Tibial nerve (tissue), 4 donors: ENCODE measurements around the gene SESN2. TPM values are rescaled to one million over a fixed set of nuclear protein-coding genes. Genes with fewer than 3 reads are reported as not detected.

Experiments
- DNase-seq, 2 donors: peaks; one replicate each; pipeline ENCODE4 v3.0.0-alpha.2; 2019; ENCODE audit warnings: low spot score in 2 of 2
- H3K27ac ChIP-seq, 4 donors: fragments of 200-600 bp; sonication (generic) in 3 of 4; one replicate each; pipeline ENCODE4 v1.5.1; 2017 to 2019; ENCODE audit warnings: mild to moderate bottlenecking in 1 of 4
- H3K27me3 ChIP-seq, 2 donors: fragments of 200-600 bp; sonication (generic) in 1 of 2; one replicate each; pipeline versions ENCODE4 v1.5.1 to v1.6.0; 2017 to 2019
- H3K36me3 ChIP-seq, 3 donors: fragments of 200-600 bp; sonication (generic); one replicate each; pipeline ENCODE4 v1.5.1; 2018 to 2019
- H3K4me1 ChIP-seq, 4 donors: fragments of 200-600 bp; sonication (generic) in 3 of 4; one replicate each; pipeline ENCODE4 v1.5.1; 2017 to 2019
- H3K4me3 ChIP-seq, 4 donors: fragments of 200-600 bp; sonication (generic) in 3 of 4; one replicate each; pipeline ENCODE4 v1.5.1; 2017 to 2019; ENCODE audit warnings: mild to moderate bottlenecking in 1 of 4, moderate library complexity in 1 of 4
- H3K9me3 ChIP-seq, 4 donors: fragments of 200-600 bp; sonication (generic) in 3 of 4; one replicate each; pipeline ENCODE4 v1.5.1; 2017 to 2019
- CTCF ChIP-seq, 5 experiments: fragments of 200-600 bp in 3 of 5; fragments of 450-650 bp in 2 of 5; sonication (generic) in 3 of 5; IDR thresholded peaks; one replicate each; pipeline ENCODE4 v1.5.1; 2016 to 2019; ENCODE audit warnings: antibody characterized with exemption in 5 of 5, mild to moderate bottlenecking in 3 of 5, moderate library complexity in 2 of 5
- EP300 ChIP-seq, 2 donors: sonication (generic); formaldehyde crosslinking; IDR thresholded peaks; one replicate each; pipeline ENCODE4 v1.6.1; 2017; ENCODE audit warnings: antibody characterized with exemption in 2 of 2, mild to moderate bottlenecking in 1 of 2
- POLR2A ChIP-seq, 2 donors: fragments of 450-650 bp; IDR thresholded peaks; one replicate each; pipeline ENCODE4 v1.6.1; 2017; ENCODE audit warnings: antibody characterized with exemption in 2 of 2, mild to moderate bottlenecking in 2 of 2, moderate library complexity in 2 of 2
- WGBS, 2 donors: methylation state at CpG; one replicate each; pipeline ENCODE4 v1.1.5; 2018; 5-methylcytosine and 5-hydroxymethylcytosine counted together
- total RNA-seq, 4 donors: library from RNA; depleted of rRNA; stranded (reverse); fragments of >200 nt; gene quantifications; one replicate each; pipeline ENCODE4 v1.1.0, GENCODE V29; 2016

Gene SESN2
- total RNA-seq, 4 donors from 2014 or later, result 6.9 to 16.2 (median 8.9) TPM

GRCh38 chr1:28246427-28246832 is 12.9 kb upstream of the SESN2 start:
- Histone ChIP-seq H3K4me3 (peak overlapping the region; percentile 35 to 79 (median 73)), H3K36me3 (no peaks in the 10 kb centered on the region), H3K4me1 (peaks cover 0 to 52% (median 20%) of the 10 kb centered on the region in 4 donors), H3K27me3 (no peaks in the 10 kb centered on the region), H3K27ac (peak overlapping the region in 3 of 4 donors; percentile 84 to 93 (median 87)), H3K9me3 (no peaks in the 10 kb centered on the region)
- 9% methylated on average over 11 of the region's 11 CpGs for WGBS, 2 donors
- DNase-seq, result no peak
- TF ChIP-seq POLR2A (IDR thresholded peaks at IDR 0.05) (no peak), EP300 (IDR thresholded peaks at IDR 0.05) (no peak), CTCF (IDR thresholded peaks at IDR 0.05) (no peak)

GRCh38 chr1:28247612-28248272 is 11.6 kb upstream of the SESN2 start:
- DNase-seq, result no peak
- Histone ChIP-seq H3K9me3 (no peaks in the 10 kb centered on the region), H3K4me1 (peaks cover 0 to 54% (median 22%) of the 10 kb centered on the region in 4 donors), H3K36me3 (no peaks in the 10 kb centered on the region), H3K27me3 (no peaks in the 10 kb centered on the region), H3K27ac (peak overlapping the region; percentile 84 to 93 (median 85)), H3K4me3 (peak overlapping the region; percentile 10 to 79 (median 30))
- 54 to 56% methylated on average over 11 of the region's 11 CpGs for WGBS, 2 donors
- TF ChIP-seq POLR2A (IDR thresholded peaks at IDR 0.05) (no peak), EP300 (IDR thresholded peaks at IDR 0.05) (no peak), CTCF (IDR thresholded peaks at IDR 0.05) (no peak)

DNA sequence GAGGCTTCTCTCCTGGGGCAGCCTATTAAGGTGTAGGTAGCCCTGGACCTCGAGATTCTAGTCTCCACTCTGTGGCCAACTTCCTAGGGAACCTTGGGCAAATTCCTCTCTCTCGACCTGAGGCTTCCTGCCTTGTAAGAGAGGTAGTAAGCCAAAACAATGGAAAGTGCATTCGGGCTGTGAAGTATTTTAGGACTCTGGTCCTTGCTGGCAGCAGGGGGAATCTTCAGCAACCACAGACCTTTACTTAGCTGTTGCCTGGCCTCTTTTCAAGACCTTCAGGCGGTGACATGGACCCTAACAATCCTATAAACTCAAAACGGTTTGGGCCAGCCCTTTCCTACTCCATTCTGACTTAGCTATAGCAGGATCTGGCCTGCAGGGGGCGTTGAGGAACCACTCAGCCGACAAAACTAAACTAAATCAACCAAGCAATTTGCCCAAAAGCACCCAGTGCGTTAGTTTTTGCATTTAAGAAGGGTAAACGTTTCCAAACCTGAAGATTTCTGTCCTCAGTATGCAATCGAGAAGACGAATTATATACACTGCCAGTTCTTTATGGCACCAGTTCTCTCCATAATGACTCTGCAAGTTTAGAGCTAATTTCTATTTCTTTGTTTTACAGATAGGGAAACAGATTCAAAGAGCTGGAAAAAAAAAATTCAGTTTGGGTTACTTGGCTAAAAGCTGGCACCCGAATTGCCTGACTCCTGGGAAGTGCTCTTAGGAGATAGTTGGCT is 10.9 kb upstream of the SESN2 start:
- H3K27me3 ChIP-seq, result no peaks in the 10 kb centered on the region
- H3K36me3 ChIP-seq, result no peaks in the 10 kb centered on the region
- 3 to 5% methylated on average over 12 of the region's 12 CpGs for WGBS, 2 donors
- peak overlapping the region; percentile 84 to 93 (median 85) for H3K27ac ChIP-seq
- peaks cover 0 to 54% (median 22%) of the 10 kb centered on the region in 4 donors for H3K4me1 ChIP-seq
- DNase-seq, result peak; percentile 77 to 95
- H3K9me3 ChIP-seq, result no peaks in the 10 kb centered on the region
- no peak overlapping the region for H3K4me3 ChIP-seq
- TF ChIP-seq EP300 (IDR thresholded peaks at IDR 0.05), result peak in 1 of 2 donors; percentile 18
- peak; percentile 82 to 95 (median 90) for TF ChIP-seq CTCF (IDR thresholded peaks at IDR 0.05)
- no peak for TF ChIP-seq POLR2A (IDR thresholded peaks at IDR 0.05)

DNA sequence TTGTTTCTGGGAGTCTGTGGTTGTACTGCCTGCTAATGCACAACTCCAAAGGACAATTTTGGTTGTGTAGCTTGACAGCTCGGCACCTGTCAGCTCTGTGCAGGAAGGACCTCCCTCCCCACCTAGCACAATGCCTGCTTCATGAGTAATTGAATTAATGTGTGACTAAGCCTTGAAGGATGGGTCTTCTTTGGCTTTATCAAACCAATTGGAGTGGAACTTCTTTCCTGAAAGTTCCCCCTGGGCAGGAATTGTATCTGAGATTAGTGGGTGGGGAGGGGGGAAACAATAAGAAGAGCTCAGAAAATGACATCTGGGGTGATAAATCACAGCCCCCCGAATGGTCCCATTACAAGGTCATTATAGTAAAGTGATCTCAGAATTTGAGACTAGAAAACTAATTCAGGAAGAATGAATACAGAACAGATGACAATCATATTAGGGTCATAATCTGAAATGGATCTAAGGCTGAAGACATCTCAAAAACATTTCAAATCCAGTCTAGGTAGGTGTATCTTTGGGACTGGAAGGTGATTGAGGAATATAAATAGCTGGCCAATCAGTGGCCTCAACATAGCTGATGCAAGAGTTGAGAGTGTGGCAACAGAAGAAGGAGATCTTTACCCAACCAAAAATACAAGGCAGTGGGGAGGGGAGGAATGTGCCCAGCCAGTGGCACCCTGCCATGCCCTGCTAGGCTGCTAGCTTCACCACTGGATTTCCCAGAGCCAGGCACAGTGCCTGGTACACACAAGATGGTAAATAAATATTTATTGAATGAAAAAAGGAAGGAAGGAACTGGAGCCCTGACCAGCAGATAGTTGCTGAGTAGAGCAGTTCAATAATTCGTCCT is 10.1 kb upstream of the SESN2 start:
- Histone ChIP-seq H3K4me1 (peaks cover 0 to 54% (median 20%) of the 10 kb centered on the region in 4 donors), H3K36me3 (no peaks in the 10 kb centered on the region), H3K27ac (peak overlapping the region in 3 of 4 donors; percentile 84 to 93 (median 85)), H3K4me3 (no peak overlapping the region), H3K9me3 (no peaks in the 10 kb centered on the region), H3K27me3 (no peaks in the 10 kb centered on the region)
- WGBS, 2 donors, result 23 to 28% methylated on average over 3 of the region's 3 CpGs
- DNase-seq, result no peak
- TF ChIP-seq EP300 (IDR thresholded peaks at IDR 0.05), result peak in 1 of 2 donors; percentile 38
- no peak for TF ChIP-seq CTCF (IDR thresholded peaks at IDR 0.05)
